ENCODE measurements around the gene CHST8. TPM values are rescaled to one million over a fixed set of nuclear protein-coding genes. Genes with fewer than 3 reads are reported as not detected.

CHST8 gene
- polyA plus RNA-seq, 2 of the 4 experiments (the other 2 are of a cell fraction), result not detected

DNA sequence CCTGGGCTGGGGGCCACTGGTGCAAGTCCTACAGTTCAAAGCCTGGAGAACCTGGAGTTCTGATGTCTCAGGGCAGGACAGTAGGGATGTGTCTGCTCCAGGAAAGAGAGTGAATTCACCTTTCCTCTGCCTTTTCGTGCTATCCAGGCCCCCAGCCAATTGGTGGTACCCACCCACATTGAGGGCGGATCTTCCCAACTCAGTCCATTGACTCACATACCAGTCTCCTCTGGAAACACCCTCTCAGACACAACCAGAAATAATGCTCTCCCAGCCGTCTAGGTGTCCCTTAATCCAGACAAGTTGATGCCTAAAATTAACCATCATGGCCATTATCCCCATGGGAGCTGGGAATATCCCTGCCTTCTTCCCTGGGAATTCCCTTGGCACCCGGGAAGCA lies 38.8 kb upstream of the CHST8 start:
- POLR2A ChIA-PET, result no interaction called here
- ATAC-seq (no peak), FAIRE-seq (no peak), DNase-seq (ENCODE audit: low read depth in 1 of 2, low spot score in 1 of 2) (no peak)
- H3K9me3 ChIP-seq, result peaks cover 22% of the 10 kb centered on the region; the same call in 2 of the 3 replicates
- H3K4me3 ChIP-seq, result no peak overlapping the region
- no peaks in the 10 kb centered on the region for H3K4me1 ChIP-seq
- WGBS (ENCODE audit: missing lambda C conversion rate), result 4% methylated on average over 4 of the region's 4 CpGs
- no peak overlapping the region for H3K4me2 ChIP-seq
- H3K27ac ChIP-seq, result no peak overlapping the region
- TF ChIP-seq MAFK (IDR thresholded peaks at IDR 0.05; ENCODE audit: partially characterized antibody) (no peak), GATA3 (IDR thresholded peaks at IDR 0.05; ENCODE audit: borderline replicate concordance) (no peak), NFE2L2 (conservative IDR thresholded peaks at IDR 0.05; ENCODE audit: low read length) (no peak), EHF (CRISPR knock-in tag; IDR thresholded peaks at IDR 0.05) (no peak), EP300 (IDR thresholded peaks at IDR 0.05) (no peak), BHLHE40 (IDR thresholded peaks at IDR 0.05; ENCODE audit: low read depth, low read length) (no peak), FOSB (CRISPR knock-in tag; IDR thresholded peaks at IDR 0.05) (no peak), HEYL (CRISPR knock-in tag; IDR thresholded peaks at IDR 0.05) (no peak), JUNB (IDR thresholded peaks at IDR 0.05) (no peak), TFCP2L1 (CRISPR knock-in tag; IDR thresholded peaks at IDR 0.05) (no peak), ZSCAN20 (CRISPR knock-in tag; IDR thresholded peaks at IDR 0.05) (no peak), CEBPB (IDR thresholded peaks at IDR 0.05) (no peak)
- TF ChIP-seq, protein P1, sequence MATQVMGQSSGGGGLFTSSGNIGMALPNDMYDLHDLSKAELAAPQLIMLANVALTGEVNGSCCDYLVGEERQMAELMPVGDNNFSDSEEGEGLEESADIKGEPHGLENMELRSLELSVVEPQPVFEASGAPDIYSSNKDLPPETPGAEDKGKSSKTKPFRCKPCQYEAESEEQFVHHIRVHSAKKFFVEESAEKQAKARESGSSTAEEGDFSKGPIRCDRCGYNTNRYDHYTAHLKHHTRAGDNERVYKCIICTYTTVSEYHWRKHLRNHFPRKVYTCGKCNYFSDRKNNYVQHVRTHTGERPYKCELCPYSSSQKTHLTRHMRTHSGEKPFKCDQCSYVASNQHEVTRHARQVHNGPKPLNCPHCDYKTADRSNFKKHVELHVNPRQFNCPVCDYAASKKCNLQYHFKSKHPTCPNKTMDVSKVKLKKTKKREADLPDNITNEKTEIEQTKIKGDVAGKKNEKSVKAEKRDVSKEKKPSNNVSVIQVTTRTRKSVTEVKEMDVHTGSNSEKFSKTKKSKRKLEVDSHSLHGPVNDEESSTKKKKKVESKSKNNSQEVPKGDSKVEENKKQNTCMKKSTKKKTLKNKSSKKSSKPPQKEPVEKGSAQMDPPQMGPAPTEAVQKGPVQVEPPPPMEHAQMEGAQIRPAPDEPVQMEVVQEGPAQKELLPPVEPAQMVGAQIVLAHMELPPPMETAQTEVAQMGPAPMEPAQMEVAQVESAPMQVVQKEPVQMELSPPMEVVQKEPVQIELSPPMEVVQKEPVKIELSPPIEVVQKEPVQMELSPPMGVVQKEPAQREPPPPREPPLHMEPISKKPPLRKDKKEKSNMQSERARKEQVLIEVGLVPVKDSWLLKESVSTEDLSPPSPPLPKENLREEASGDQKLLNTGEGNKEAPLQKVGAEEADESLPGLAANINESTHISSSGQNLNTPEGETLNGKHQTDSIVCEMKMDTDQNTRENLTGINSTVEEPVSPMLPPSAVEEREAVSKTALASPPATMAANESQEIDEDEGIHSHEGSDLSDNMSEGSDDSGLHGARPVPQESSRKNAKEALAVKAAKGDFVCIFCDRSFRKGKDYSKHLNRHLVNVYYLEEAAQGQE (IDR thresholded peaks at IDR 0.05), result no peak
- TF ChIP-seq, protein P2, sequence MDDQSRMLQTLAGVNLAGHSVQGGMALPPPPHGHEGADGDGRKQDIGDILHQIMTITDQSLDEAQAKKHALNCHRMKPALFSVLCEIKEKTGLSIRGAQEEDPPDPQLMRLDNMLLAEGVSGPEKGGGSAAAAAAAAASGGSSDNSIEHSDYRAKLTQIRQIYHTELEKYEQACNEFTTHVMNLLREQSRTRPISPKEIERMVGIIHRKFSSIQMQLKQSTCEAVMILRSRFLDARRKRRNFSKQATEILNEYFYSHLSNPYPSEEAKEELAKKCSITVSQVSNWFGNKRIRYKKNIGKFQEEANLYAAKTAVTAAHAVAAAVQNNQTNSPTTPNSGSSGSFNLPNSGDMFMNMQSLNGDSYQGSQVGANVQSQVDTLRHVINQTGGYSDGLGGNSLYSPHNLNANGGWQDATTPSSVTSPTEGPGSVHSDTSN (IDR thresholded peaks at IDR 0.05), result no peak
- CTCF ChIA-PET, result interaction anchor here (0.6 to 0.7 kb wide), 2 partner anchors 60 to 521 kb away, joined by 3 to 6 read pairs; no protein-coding TSS in a partner anchor

DNA sequence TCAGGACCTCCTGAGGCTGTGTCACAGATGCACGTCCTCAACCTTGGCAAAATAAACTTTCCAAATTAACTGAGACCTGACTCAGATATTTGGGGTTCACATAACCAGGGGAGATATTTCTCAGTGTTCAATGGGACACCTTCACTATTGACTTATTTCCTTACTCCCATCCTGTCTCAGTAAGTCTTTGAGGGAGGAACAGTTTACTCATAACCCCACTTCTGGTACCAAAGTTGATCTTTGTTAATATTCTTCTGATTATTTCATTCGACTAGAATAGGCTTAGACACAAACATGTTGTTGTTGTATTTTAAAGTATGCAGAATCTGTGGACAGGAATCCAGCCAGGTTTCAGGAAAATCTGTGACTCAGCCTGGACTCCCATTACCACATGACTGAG lies 34.6 kb upstream of the CHST8 start:
- POLR2A ChIA-PET, result no interaction called here
- 4% methylated on average over 2 of the region's 2 CpGs for WGBS (ENCODE audit: missing lambda C conversion rate)
- ATAC-seq (no peak), DNase-seq (ENCODE audit: low read depth in 1 of 2, low spot score in 1 of 2) (no peak), FAIRE-seq (no peak)
- CTCF ChIA-PET, result no interaction called here
- Histone ChIP-seq H3K9me3 (peaks cover 48% of the 10 kb centered on the region), H3K27ac (no peak overlapping the region), H3K4me2 (no peak overlapping the region), H3K4me3 (no peak overlapping the region), H3K4me1 (no peaks in the 10 kb centered on the region)
- no peak for TF ChIP-seq RAD21 (conservative IDR thresholded peaks at IDR 0.05 in 1 of 2, IDR thresholded peaks at IDR 0.05 in 1 of 2)
- TF ChIP-seq RNF2 (IDR thresholded peaks at IDR 0.05; ENCODE audit: borderline replicate concordance, low read depth), result no peak
- no peak for TF ChIP-seq RFX5 (IDR thresholded peaks at IDR 0.05)
- no peak for TF ChIP-seq POLR2AphosphoS2 (conservative IDR thresholded peaks at IDR 0.05; ENCODE audit: low read length)
- TF ChIP-seq BHLHE40 (IDR thresholded peaks at IDR 0.05; ENCODE audit: low read depth, low read length), result no peak
- TF ChIP-seq, protein P3, sequence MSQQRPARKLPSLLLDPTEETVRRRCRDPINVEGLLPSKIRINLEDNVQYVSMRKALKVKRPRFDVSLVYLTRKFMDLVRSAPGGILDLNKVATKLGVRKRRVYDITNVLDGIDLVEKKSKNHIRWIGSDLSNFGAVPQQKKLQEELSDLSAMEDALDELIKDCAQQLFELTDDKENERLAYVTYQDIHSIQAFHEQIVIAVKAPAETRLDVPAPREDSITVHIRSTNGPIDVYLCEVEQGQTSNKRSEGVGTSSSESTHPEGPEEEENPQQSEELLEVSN (IDR thresholded peaks at IDR 0.05; ENCODE audit: borderline replicate concordance, low read depth), result no peak
- TF ChIP-seq CHD4 (IDR thresholded peaks at IDR 0.05; ENCODE audit: borderline replicate concordance), result no peak
- TF ChIP-seq JUNB (IDR thresholded peaks at IDR 0.05), result no peak
- TF ChIP-seq HOXB5 (CRISPR knock-in tag; IDR thresholded peaks at IDR 0.05), result no peak
- TF ChIP-seq, protein P4, sequence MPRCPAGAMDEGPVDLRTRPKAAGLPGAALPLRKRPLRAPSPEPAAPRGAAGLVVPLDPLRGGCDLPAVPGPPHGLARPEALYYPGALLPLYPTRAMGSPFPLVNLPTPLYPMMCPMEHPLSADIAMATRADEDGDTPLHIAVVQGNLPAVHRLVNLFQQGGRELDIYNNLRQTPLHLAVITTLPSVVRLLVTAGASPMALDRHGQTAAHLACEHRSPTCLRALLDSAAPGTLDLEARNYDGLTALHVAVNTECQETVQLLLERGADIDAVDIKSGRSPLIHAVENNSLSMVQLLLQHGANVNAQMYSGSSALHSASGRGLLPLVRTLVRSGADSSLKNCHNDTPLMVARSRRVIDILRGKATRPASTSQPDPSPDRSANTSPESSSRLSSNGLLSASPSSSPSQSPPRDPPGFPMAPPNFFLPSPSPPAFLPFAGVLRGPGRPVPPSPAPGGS (IDR thresholded peaks at IDR 0.05), result no peak
- TF ChIP-seq KDM1A (IDR thresholded peaks at IDR 0.05; ENCODE audit: low read depth), result no peak
- TF ChIP-seq ESRRA (IDR thresholded peaks at IDR 0.05; ENCODE audit: borderline replicate concordance, low read length), result no peak
- no peak for TF ChIP-seq EHMT2 (IDR thresholded peaks at IDR 0.05; ENCODE audit: low read depth)
